ENCODE results near the gene PABPC4L. TPM values are rescaled to one million over a fixed set of nuclear protein-coding genes. Genes with fewer than 3 reads are reported as not detected.

The PABPC4L gene
- total RNA-seq, 2 experiments from 2014 or later: not detected

DNA sequence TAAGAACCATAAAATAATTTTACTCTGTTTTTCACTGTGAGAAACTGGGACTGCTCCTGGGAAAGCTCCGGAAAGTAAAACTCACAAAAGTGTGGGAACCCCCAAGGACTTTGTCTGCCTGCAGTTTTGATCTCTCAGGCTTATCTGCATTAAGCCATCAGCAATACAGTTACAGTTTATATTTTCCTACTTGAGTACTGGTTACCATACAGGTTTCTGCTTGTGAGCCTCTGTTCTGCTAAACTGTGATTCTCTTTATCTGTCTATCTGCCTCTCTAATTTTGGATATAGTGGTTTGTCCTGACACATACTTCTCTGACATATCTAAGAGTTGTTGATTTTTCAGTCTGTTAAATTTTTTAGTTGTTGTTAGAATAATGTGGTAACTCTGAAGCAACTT, 11.6 kb downstream of the PABPC4L start:
- POLR2A ChIA-PET: no interaction called here
- ATAC-seq (no peak), DNase-seq (no peak)
- intact Hi-C loops (cut with micrococcal nuclease): no loop called here
- no peak overlapping the region for H3K4me3 Mint-ChIP-seq
- no peak overlapping the region for H3K27ac Mint-ChIP-seq
- TF ChIP-seq, protein P1, sequence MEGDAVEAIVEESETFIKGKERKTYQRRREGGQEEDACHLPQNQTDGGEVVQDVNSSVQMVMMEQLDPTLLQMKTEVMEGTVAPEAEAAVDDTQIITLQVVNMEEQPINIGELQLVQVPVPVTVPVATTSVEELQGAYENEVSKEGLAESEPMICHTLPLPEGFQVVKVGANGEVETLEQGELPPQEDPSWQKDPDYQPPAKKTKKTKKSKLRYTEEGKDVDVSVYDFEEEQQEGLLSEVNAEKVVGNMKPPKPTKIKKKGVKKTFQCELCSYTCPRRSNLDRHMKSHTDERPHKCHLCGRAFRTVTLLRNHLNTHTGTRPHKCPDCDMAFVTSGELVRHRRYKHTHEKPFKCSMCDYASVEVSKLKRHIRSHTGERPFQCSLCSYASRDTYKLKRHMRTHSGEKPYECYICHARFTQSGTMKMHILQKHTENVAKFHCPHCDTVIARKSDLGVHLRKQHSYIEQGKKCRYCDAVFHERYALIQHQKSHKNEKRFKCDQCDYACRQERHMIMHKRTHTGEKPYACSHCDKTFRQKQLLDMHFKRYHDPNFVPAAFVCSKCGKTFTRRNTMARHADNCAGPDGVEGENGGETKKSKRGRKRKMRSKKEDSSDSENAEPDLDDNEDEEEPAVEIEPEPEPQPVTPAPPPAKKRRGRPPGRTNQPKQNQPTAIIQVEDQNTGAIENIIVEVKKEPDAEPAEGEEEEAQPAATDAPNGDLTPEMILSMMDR (IDR thresholded peaks at IDR 0.05): no peak
- H3K9me3 Mint-ChIP-seq: peaks cover 7% of the 10 kb centered on the region
- CTCF ChIA-PET: no interaction called here
- H3K27me3 Mint-ChIP-seq: no peaks in the 10 kb centered on the region
- no peaks in the 10 kb centered on the region for H3K36me3 Mint-ChIP-seq (ENCODE audit: low read depth)
- H3K4me1 Mint-ChIP-seq (ENCODE audit: low read depth): no peaks in the 10 kb centered on the region

DNA sequence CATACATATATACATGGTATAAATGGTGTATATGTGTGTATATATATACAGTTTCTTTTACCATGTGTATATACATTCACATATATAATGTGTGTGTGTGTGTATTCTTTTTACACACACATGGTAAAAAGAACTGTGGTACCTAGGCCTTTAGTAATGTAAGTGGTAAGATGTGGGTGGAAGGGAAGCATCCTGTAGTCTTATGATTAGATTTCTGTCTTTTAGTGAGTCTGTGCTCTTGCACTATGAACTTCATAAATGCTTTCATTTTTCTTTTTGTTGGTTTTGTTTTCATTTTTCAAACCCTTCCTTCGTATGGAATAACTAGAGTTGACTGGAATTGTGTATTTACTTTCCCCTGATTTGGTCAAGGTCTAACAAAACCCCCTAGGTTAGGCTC, 12.1 kb downstream of the PABPC4L start:
- ChIA-PET CTCF (no interaction called here), POLR2A (no interaction called here)
- intact Hi-C loops (cut with micrococcal nuclease): no loop called here
- Mint-ChIP-seq H3K36me3 (ENCODE audit: low read depth) (no peaks in the 10 kb centered on the region), H3K4me3 (no peak overlapping the region), H3K27ac (no peak overlapping the region), H3K27me3 (no peaks in the 10 kb centered on the region), H3K4me1 (ENCODE audit: low read depth) (no peaks in the 10 kb centered on the region), H3K9me3 (peaks cover 9% of the 10 kb centered on the region)
- ATAC-seq (no peak), DNase-seq (no peak)
- TF ChIP-seq, protein P1 (IDR thresholded peaks at IDR 0.05): no peak

GRCh38 chr4:134178706-134179105, 22.9 kb downstream of the PABPC4L start:
- TF ChIP-seq, protein P1 (IDR thresholded peaks at IDR 0.05): no peak
- no peak overlapping the region for H3K4me3 Mint-ChIP-seq
- POLR2A ChIA-PET: no interaction called here
- no peaks in the 10 kb centered on the region for H3K27me3 Mint-ChIP-seq
- H3K27ac Mint-ChIP-seq: no peak overlapping the region
- H3K4me1 Mint-ChIP-seq (ENCODE audit: low read depth): no peaks in the 10 kb centered on the region
- ATAC-seq (no peak), DNase-seq (no peak)
- intact Hi-C loops (cut with micrococcal nuclease): no loop called here
- CTCF ChIA-PET: no interaction called here
- peaks cover 3% of the 10 kb centered on the region for H3K9me3 Mint-ChIP-seq
- no peaks in the 10 kb centered on the region for H3K36me3 Mint-ChIP-seq (ENCODE audit: low read depth)

DNA sequence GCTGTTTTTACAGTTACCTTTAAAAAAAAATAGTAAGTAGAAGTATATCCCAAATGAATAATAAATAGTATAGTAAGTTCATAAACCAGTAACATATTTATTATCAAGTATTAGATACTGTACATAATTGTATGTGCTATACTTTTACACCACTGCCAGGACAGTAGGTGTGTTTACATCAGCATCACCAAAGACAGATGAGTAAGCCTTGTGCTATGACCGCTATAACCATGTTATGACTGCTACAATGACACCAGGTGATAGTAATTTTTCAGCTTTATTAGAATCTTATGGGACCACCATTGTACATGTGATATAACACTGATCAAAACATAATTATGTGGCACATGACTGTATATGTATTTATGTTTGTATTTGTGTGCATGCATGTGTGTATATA, 27.3 kb downstream of the PABPC4L start:
- DNase-seq (no peak), ATAC-seq (no peak)
- peaks cover 7% of the 10 kb centered on the region for H3K9me3 Mint-ChIP-seq
- H3K4me1 Mint-ChIP-seq (ENCODE audit: low read depth): no peaks in the 10 kb centered on the region
- H3K4me3 Mint-ChIP-seq: no peak overlapping the region
- no peaks in the 10 kb centered on the region for H3K36me3 Mint-ChIP-seq (ENCODE audit: low read depth)
- TF ChIP-seq, protein P1 (IDR thresholded peaks at IDR 0.05): no peak
- intact Hi-C loops (cut with micrococcal nuclease): no loop called here
- CTCF ChIA-PET: no interaction called here
- H3K27ac Mint-ChIP-seq: no peak overlapping the region
- H3K27me3 Mint-ChIP-seq: no peaks in the 10 kb centered on the region
- POLR2A ChIA-PET: no interaction called here

GRCh38 chr4:134160211-134160610, 41.4 kb downstream of the PABPC4L start:
- peaks cover 5% of the 10 kb centered on the region for H3K9me3 Mint-ChIP-seq
- ChIA-PET POLR2A (no interaction called here), CTCF (no interaction called here)
- no peaks in the 10 kb centered on the region for H3K4me1 Mint-ChIP-seq (ENCODE audit: low read depth)
- no peak overlapping the region for H3K27ac Mint-ChIP-seq
- ATAC-seq (no peak), DNase-seq (no peak)
- intact Hi-C loops (cut with micrococcal nuclease): no loop called here
- H3K36me3 Mint-ChIP-seq (ENCODE audit: low read depth): no peaks in the 10 kb centered on the region
- no peaks in the 10 kb centered on the region for H3K27me3 Mint-ChIP-seq
- TF ChIP-seq, protein P1 (IDR thresholded peaks at IDR 0.05): no peak
- no peak overlapping the region for H3K4me3 Mint-ChIP-seq

Measured in activated CD8-positive, alpha-beta T cell treated with anti-CD3 and anti-CD28 coated beads for 36 hours (primary cell).